ENCODE measurements around the gene MIA3.
"Not testable (repeated sequence)": the region's sequence is repeated elsewhere in the genome, so short reads cannot be mapped to it uniquely, and the experiment has no call there.

The MIA3 gene

DNA sequence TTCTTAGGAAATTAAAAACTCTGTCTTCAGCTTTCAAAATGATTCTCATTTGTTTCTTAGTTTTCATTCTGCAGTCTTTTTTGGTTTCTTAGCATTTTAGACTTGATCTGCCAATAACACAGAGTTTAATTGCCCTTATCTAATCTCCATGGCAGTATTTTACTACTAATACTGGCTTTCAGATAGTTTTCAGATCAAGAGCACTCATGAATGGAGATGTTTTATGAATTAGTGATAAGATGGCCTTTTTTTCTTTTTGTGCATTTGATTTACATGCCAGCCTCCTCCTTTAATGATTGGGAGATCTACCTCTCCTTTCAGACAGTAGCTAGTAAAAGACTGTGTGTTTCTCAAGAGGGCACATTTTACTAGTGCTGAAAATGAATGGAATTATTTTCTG is 5.6 kb downstream of the MIA3 start:
- DNase-seq: no peak

DNA sequence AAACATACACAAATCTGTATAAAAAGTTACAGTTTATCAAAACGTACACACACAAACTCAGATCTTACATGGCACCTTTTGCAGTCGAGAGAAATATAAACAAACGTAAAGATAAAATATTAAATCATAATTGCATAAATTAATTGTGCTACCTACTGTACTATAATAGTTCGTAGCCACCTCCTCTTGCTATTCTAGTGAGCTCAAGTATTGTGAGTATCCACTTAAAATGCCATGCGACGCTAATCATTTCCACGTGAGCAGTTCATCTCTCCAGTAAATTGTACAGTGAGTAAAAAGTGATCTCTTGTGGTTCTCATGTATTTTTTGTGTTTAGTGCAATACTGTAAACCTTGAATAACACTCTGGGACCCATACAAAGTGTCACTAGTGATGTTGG is 6.3 kb downstream of the MIA3 start:
- DNase-seq: no peak

DNA sequence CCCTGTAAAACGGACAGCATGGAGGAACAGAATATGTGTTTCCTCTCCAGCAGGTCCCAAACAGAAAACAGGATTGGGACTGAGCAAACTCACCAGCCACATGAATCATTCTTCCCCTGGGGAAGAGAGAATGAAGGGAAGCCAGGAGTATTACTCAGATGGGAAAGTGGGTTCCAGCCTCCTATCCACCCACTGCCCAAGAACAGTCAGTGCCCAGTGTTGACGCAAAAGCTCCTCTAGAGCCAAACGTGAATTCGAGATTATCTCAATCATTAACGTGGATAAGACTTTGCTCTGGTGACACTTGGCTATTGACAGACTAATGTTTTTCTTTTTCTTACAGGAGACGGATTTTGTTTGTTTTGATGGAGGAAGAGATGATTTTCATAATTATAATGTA is 9.3 kb downstream of the MIA3 start:
- DNase-seq: no peak

DNA sequence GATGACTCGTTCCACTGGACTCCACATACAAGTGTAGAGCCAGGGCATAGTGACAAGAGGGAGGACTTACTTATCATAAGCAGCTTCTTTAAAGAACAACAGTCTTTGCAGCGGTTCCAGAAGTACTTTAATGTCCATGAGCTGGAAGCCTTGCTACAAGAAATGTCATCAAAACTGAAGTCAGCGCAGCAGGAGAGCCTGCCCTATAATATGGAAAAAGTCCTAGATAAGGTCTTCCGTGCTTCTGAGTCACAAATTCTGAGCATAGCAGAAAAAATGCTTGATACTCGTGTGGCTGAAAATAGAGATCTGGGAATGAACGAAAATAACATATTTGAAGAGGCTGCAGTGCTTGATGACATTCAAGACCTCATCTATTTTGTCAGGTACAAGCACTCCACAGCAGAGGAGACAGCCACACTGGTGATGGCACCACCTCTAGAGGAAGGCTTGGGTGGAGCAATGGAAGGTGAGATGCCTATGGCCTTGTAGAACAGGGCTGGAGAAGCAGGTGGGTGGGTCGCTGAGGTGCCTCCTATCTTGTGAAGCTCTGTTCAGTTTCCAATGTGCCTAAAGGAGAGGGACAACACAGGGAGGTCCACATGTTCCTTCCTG is 12.1 kb downstream of the MIA3 start:
- DNase-seq: no peak

DNA sequence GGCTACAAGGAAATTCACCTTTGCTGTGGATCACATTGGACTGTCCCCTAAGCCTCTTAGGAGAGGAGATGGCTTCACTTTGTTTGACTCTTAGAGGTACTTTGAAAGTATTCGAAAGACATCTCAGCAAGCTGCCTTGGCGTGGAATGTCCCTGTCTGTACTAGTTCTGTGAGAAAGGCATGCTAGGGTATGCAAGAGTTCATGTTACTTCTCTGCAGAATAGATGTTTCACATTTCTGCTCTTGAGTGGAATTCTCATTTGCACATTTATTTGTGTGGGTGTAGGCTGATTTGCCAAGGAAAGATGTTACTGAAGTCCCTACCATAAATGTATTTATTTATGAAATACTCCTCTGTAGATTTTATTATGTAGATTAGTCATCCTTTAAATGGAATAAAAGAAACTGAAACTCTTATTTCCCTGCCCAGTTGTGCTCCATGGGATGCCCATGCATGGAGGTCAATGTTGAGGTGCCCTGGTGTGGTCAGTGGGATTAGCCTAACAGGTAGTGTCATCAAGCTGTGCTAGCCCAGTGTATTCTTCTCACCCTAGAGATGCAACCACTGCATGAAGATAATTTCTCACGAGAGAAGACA is 13.8 kb downstream of the MIA3 start:
- DNase-seq: no peak

DNA sequence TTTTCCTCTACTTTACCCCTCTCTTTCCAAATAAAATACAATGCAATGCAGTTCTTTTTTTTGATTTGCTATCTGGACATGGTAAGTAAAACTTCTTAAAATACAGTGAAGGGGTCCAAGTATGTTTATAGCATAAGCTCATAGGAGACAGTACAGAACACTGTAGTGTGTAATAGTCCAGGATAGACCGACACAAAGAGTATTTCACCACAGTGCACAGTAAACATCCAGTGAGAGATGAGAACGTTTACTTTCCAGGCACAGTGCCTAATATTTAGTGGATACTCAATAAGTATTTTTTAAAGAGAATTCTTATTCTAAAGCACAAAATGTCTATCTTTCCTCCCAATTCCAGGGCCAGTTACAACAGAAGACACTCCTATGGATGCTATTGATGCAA is 14.9 kb downstream of the MIA3 start:
- DNase-seq: no peak

DNA sequence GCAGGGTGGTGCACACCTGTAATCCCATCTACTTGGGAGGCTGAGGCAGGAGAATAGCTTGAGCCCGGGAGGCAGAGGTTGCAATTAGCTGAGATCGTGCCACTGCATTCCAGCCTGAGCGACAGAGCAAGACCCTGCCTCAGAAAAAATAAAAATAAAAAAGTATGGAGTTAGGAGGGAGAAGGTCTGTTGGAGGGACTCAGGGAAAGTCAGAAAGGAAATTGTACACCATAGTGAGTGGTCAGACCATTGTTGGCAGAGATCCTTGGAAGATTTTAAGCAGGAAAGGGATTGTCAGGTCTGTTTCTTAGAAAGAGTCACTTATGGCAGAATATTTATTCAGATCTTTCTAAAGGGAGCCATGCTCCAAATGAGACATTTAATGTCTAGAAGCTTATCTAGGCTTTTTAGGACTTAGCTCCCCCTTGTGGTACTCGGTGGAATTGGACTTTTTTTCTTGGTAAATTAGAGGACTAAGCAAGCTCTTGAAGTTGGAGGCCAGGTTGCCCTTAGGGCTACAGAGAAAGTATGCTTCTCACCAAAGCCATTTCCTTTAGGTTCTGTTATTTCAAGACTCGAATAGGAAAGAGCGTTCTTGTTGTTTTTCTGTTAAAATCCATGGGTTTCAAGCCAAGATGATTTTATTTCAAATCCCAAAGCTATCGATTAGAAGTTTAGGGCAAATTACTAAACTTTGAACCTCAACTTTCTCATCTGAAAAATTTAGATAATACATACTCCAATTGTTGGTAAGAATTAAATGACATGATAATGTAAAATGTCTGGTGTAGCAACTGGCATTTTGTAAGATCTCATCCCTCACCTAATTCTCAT is 16.5 kb downstream of the MIA3 start:
- DNase-seq: peak; percentile 42

DNA sequence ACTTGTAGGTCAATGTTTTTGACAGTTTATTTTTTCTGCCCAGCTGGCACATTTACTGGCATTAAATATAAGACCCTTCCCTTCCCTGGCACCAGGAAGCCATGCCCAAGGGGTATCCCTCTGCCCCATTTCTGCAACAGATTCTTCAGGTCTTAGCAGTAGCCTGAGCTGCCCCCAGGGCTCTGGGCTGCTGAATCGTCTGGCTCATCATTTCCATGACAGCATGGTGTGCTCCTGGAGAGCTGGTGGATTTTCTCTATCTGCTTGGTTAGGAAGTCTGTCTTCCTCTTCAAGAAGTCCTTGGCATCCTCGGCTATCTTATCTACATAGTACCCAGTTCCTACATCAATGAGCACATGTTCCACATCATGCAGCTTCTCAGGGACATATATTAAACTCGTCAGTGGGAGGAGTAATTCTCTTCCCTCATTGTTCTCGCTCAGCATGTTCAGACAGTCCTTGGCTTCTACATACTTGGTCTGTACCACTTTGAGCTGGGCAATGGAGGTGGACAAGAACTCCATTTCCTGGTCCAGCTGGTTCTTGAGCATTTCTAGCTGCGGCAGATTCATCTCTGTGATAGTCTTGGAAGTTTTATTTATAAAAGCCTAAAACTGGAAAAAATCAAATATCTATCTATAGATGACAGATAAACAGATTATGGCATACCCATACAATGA is 23.5 kb downstream of the MIA3 start:
- no peak for DNase-seq

DNA sequence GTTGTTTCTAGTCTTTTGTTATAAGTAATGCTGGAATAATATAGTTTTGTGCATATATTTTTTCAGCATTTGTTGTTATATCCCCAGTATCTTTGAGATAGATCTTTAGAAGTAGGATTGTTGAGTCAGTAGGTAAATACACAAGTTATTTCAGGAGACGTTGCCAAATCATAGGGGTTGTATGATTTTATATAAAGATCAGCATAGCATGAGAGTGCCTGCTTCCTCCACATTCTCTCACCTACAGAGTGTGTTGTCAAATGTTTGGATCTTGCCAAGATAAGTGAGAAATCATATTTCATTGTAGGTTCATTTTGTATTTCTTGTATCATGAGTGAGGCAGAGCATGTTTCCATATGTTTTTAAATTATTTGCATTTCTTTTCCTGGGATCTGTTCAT is 24.6 kb downstream of the MIA3 start:
- DNase-seq: no peak

DNA sequence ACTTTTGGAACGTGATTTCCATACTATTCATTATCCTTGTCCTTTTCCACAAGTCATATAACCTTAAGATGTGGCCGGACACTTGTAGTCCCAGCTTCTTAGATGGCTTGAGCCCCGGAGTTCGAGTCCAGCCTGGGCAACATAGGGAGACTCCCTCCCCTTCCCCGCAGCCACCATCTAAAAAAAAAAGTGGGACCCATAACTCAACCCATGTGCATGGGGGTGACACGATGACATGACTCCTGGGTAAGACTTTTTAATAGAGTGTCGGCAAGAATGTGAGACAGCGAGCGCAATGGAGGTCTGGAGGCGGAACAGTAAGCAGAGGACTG is 25.7 kb downstream of the MIA3 start:
- DNase-seq: no peak

DNA sequence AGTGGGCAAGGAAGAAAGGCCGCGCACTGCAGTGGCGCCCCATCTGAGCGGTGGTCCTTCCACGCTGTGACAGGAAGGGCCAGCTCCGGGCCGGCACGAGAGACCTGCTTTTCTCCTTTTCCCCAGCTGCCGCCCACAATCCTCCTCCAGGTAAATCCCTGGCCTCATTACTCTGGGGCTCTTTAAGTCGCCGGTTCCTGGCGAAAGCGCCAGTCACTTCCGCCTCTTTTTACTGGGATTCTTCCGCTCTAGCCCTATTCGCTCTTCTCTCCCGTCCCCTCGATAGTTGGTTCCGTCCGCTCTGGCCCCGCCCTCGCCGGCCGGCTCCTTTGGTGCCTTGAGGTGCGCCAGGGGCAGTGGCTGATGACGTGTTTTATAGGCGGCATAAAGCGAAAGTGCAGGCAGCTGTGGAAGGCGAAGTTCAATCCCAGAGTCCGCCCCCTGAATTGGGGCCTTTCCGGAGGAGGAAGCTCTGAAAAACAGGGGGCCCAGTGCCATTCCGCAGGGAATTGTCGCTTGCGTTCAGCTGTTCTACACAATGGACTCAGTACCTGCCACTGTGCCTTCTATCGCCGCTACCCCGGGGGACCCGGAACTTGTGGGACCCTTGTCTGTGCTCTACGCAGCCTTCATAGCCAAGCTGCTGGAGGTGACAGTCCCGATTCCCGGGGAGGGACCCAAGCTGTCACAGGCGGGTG is 26.2 kb downstream of the MIA3 start:
- DNase-seq: peak; percentile 97

DNA sequence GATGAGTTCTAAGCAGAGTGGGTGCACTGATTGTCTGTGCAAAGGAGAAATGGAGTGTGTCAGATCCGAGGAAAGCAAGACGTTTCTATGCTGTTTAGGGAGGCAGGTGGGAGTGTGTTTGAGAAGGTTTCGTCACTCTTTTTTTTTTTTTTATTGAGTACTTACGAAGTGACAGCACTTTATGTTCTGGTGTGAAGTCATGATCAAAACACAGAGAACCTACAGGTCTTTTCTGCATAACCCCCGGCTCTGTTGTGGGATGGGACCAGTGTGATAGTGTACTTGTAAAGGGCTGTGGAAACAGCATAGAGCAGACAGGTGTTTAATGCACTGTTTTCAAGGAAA is 26.7 kb downstream of the MIA3 start:
- DNase-seq: peak; percentile 57

DNA sequence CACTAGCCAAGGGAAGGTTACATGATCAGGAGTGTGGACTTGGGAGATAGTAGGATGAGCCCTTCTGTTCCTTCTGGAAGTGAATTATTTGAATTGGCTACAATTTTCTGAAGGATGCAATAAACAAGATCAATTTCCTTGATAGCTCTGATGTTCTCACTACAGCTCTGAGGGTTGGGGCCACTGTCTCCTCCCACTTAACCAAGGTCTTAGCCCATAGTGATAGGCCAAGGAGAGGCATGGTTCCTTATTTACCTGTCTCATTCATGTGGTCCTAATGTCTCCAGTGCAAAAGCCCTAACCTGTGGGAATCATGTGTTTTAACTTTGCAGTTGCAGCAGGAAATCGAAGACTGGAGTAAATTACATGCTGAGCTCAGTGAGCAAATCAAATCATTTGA is 34.8 kb downstream of the MIA3 start:
- no peak for DNase-seq

DNA sequence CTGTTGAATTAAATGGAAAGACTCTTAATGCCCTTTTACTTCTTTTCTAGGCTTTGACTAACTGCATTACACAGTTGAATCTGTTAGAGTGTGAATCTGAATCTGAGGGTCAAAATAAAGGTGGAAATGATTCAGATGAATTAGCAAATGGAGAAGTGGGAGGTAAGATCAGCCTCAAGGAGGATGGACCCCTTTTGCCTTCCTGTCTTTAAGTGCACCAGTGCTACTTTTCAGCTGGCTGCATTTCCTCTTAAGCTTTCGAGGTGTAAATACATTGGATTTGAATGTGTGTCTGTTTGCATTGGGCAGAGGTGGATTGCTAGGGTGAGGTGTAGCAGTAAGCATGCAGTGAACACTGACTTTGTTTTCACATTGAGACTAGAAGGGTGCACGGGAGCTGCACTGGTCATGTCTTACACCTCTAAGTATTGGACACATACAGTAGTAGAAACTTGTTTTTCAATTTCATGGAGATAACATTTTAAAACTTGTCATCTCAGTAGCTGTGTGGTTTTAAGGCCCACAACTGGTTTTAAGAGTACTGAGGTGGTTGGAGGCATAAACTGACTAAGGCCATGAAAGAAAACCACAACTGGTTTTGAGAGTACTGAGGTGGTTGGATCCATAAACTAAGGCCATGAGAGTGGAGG is 35.4 kb downstream of the MIA3 start:
- no peak for DNase-seq

DNA sequence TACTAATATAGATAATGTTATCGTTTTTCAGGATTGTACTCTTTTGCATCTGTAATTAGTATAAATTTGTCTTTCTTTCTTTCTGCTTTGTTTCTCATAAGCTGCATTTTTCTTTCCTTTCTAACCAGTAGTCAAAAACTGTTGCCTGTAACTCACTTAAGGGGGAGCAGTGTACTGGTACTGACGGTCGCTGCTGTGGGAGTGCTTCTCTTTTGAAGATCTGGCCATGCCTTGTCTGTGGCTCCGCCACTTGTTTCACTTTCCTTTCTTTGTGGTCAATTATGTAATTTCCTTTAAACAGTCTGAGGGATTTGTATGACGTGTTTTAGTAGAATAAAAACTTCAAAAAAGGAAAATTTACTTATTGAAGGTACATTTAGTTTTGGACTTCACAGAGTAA is 37.0 kb downstream of the MIA3 start:
- DNase-seq: peak; percentile 88

DNA sequence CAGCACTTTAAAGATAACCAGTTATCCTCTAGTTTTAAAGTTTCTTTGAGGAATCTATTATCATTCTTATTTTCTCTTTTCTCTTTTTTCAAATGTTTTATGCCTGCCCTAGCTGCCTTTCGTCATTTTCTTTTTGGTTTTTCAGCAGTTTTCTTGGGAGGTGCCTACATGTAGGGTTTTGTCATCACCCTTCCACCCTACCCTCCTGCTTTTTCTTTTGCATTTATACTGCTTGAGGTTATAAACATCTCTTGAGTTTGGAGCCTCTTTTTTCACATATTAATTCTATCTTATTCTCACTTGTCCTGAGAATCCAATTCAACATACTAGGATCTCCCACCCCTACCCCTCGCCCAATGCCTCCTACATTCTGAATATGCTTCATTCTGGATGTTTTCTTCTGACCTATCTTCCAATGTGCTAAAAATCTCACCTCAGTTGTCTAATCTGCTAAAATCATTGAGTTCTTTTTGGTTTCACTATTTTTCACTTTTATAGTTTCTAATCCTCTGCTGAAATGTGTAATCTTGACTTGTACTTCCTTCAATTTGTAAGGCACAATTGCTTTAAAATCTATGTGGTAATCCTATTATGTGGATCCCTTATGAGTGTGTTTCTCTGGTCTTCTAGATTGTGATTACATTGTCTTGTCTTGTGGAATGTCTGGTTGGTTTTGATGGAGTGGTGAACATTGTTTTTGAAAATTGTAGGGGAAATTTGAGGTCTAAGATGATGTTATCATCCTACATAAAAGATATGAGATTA is 38.7 kb downstream of the MIA3 start:
- DNase-seq: no peak

DNA sequence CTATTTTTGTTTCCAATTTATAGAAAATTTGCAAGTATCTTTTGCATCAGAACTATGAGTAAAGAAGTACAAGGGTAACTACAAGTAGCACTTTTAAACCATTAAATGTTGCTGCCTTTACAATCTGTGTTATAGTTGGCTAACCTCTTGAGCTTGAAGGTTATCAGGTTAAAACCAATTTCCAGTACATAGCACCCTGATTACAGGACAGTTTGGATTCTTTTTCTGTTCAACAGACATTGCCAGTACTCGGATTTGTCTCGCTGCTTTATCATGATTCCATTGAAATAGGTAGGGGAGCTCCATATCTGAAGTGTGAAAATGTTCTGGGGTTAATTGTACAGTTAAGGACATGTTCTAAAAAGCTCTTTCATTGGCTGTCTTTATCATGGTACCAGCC is 40.0 kb downstream of the MIA3 start:
- no peak for DNase-seq

DNA sequence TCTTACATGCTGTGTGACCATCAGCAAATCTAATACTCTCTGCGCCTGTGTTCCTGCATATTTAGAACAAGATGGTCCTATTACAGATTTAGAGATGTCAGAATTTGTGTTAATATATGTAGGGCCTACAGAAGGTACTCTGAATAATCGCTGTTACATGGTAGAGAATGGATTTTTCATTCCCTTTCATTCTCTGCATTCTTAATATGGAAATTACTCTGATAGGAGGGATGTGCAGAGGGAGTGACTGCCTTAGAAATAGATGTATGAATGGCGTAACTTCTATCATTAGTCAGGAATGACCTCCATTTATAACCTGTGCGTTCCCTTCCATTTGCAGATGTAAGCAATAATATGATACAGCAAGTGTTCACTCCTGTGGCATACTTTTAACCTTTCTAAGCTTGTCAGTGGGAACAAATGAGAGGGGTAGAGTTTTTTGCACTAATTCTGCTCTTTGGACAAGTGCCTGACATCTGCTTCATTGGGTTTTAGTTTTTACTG is 45.6 kb downstream of the MIA3 start:
- no peak for DNase-seq

DNA sequence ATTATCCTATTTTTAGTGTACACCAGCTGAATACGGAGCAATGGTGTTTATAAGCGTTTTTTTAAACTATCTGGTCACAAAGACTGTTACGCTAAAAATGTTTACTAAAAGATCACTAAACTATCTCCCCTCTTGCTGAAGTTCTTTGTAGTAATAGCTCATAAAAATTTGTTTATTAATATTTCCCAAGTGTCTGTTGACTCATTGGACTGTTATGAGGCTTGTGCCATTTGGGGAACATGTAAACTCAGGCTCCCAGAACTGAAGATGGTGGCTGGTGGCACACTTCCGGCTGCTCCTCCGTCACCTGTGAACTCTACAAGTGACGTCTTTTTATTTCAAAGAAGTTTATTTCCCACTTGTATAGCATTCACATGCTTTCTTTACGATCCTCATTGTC is 48.1 kb downstream of the MIA3 start:
- DNase-seq: no peak

DNA sequence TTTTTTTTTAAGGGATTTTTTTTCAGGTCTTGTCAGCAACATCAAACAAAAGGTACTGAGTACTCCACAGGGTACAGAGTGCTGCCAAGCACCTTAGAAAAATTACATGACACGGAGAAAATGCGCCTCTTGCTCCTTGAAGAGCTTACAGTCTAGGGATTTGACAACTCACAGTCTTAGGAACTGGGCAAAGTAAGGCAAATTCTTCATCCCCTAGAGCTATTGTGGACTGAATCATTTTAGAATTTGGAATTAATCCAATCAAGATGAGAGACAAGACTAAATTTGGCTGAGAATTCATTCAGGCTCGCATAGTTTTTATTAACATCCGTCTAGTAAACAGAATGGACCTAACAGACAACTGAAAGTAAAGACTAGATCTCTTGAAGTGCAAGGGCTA is 50.3 kb downstream of the MIA3 start:
- DNase-seq: not testable (repeated sequence)

DNA sequence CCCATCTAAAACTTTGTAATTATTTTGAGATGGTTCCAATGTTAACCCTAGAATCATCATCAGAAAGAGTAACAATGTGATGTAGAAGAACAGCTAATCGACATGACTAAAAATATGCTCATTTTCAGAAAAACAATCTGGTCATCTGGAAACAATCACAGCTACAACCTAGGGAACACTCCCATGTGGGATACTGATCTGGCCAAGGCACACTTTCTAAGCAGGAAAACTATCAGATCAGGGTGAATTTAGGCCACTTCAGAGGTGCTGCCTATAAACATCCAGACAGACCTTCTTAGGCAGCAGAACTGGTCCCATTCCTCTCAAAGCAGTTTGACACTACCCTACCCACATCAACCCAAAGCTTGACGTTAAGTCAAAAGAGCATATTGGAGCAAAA is 51.2 kb downstream of the MIA3 start:
- DNase-seq: not testable (repeated sequence)

DNA sequence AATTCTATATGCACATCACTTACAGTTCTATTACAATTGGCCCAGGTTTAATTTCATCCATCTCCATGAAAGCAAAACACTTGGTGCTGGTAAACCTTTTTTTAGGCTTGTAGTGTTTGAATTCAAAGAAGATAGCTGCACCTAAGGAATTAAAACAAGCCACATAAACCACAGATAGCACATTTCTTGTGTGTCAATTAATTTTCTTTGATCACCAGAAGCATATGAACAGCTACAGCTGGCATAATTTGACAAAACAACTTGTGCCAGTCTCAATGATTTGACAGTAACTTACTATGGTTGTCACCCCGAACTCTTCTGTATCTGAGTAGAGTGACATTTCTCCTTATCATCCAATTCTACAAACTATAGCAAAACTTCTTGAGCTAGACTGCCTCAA is 52.2 kb downstream of the MIA3 start:
- DNase-seq: no peak

Measured in CD4-positive, alpha-beta T cell treated with Interleukin-15 for 1 hour (primary cell).